Uterus (tissue), 4 donors: Measurements from ENCODE around the gene ZNF438. TPM values are rescaled to one million over a fixed set of nuclear protein-coding genes. Genes with fewer than 3 reads are reported as not detected.
"Not testable (repeated sequence)": the region's sequence is repeated elsewhere in the genome, so short reads cannot be mapped to it uniquely, and the experiment has no call there.

Experiments
- DNase-seq, 2 donors: peaks; one replicate each; pipeline ENCODE4 v3.0.0-alpha.2; 2019 to 2020
- H3K27ac ChIP-seq, 2 donors: fragments of 200-600 bp; sonication (generic); 1 replicate in 1 of 2; 2 replicates in 1 of 2; pipeline ENCODE4 v1.5.1; 2016 to 2018
- H3K27me3 ChIP-seq, 2 donors: fragments of 200-600 bp; sonication (generic); one replicate each; pipeline ENCODE4 v1.5.1; 2018 to 2019; ENCODE audit warnings: control low read depth in 1 of 2
- H3K36me3 ChIP-seq, 2 donors: fragments of 200-600 bp; sonication (generic); one replicate each; pipeline ENCODE4 v1.5.1; 2019; ENCODE audit warnings: control low read depth in 1 of 2
- H3K4me1 ChIP-seq, 2 donors: fragments of 200-600 bp; sonication (generic); one replicate each; pipeline ENCODE4 v1.5.1; 2018 to 2019; ENCODE audit warnings: control low read depth in 1 of 2
- H3K4me3 ChIP-seq, 2 donors: fragments of 200-600 bp; sonication (generic); 1 replicate in 1 of 2; 2 replicates in 1 of 2; pipeline ENCODE4 v1.5.1; 2018 to 2019; ENCODE audit warnings: mild to moderate bottlenecking in 1 of 2
- H3K9me3 ChIP-seq, 2 donors: fragments of 200-600 bp; sonication (generic); one replicate each; pipeline ENCODE4 v1.5.1; 2019; ENCODE audit warnings: control low read depth in 1 of 2
- POLR2A ChIP-seq, 2 donors: fragments of 450-650 bp; IDR thresholded peaks; one replicate each; pipeline ENCODE4 v1.6.1; 2016; ENCODE audit warnings: antibody characterized with exemption in 2 of 2, mild to moderate bottlenecking in 1 of 2, moderate library complexity in 1 of 2
- intact Hi-C: fragments of 100-400 bp; cut with DNase I; formaldehyde crosslinking; loops from one replicate; pipeline ENCODE4 v1.15.1; 2023; ENCODE audit warnings: low total_unique reads
- total RNA-seq, 4 donors: library from RNA; depleted of rRNA in 3 of 4; stranded (reverse); fragments of >200 nt in 3 of 4; gene quantifications; one replicate each; pipeline versions ENCODE4 v1.1.0 to v1.2.4, GENCODE V29; 2014 to 2023
- TF ChIP-seq, protein P1 (sequence below), 4 experiments: fragments of 200-600 bp in 2 of 4; fragments of 450-650 bp in 2 of 4; sonication (generic) in 2 of 4; IDR thresholded peaks; one replicate each; pipeline ENCODE4 v1.5.1; 2016 to 2019; ENCODE audit warnings: antibody characterized with exemption in 4 of 4, mild to moderate bottlenecking in 2 of 4, moderate library complexity in 1 of 4
- donor health status: DM: yes; HTN: yes; CAD: no.

Gene ZNF438
- total RNA-seq, 4 donors from 2014 or later: 5.8 to 24.6 (median 18.4) TPM

DNA sequence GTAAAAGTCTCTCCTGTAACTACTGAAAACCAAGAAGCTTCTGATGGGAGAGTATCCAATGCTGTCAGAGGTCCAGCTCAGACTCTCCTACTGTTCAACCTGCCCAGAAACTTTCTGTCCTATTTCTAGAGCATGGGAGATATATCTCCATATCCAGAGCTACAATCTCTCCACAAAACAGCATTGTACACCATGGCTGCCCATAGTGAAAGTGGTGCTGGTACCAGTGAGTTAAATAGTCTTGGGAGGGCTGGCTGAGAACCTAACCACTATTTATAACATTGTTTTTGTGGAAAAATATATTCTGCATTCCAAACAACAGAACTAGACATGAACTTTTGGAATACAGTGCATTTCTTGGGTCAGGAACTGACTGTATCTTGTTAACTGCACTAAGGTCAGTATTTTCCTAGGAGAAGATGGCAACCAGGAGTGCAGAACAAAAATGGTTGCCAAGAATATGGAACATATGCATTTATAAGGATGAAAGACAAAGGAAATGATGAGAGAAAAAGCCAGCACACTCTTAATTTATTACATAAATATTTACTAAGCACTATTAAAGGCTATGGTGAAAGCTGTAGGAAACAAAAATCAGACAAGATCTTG, 91.9 kb downstream of the ZNF438 start:
- Histone ChIP-seq H3K9me3 (no peaks in the 10 kb centered on the region), H3K4me3 (no peak overlapping the region), H3K4me1 (peaks cover 0 to 7% of the 10 kb centered on the region in 2 donors), H3K36me3 (no peaks in the 10 kb centered on the region), H3K27me3 (no peaks in the 10 kb centered on the region), H3K27ac (peak overlapping the region in 1 of 2 donors; percentile 25)
- intact Hi-C loops: no loop called here
- no peak for TF ChIP-seq POLR2A (IDR thresholded peaks at IDR 0.05)
- TF ChIP-seq, protein P1, sequence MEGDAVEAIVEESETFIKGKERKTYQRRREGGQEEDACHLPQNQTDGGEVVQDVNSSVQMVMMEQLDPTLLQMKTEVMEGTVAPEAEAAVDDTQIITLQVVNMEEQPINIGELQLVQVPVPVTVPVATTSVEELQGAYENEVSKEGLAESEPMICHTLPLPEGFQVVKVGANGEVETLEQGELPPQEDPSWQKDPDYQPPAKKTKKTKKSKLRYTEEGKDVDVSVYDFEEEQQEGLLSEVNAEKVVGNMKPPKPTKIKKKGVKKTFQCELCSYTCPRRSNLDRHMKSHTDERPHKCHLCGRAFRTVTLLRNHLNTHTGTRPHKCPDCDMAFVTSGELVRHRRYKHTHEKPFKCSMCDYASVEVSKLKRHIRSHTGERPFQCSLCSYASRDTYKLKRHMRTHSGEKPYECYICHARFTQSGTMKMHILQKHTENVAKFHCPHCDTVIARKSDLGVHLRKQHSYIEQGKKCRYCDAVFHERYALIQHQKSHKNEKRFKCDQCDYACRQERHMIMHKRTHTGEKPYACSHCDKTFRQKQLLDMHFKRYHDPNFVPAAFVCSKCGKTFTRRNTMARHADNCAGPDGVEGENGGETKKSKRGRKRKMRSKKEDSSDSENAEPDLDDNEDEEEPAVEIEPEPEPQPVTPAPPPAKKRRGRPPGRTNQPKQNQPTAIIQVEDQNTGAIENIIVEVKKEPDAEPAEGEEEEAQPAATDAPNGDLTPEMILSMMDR (IDR thresholded peaks at IDR 0.05): no peak
- DNase-seq: no peak

DNA sequence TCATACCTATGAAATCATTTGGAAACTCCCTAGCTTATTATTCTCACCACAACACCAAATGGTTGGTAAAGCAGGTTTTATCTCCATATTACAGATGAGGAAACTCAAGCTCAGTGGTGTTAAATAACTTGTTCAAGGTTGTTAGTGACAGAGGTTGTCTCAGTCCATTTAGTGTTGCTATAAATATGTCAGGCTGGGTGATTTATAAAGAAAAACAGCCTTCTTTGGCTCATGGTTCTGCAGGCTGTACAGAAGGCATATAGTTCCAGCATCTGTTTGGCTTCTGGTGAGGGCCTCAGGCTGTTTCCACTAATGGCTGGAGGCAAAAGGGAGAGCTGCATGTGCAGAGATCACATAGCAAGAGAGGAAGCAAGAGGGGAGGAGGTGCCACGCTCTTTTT, 96.6 kb downstream of the ZNF438 start:
- no peak overlapping the region for H3K27ac ChIP-seq
- H3K4me3 ChIP-seq: no peak overlapping the region
- no peak for DNase-seq
- no peaks in the 10 kb centered on the region for H3K27me3 ChIP-seq
- no peaks in the 10 kb centered on the region for H3K36me3 ChIP-seq
- no peak for TF ChIP-seq POLR2A (IDR thresholded peaks at IDR 0.05)
- TF ChIP-seq, protein P1 (IDR thresholded peaks at IDR 0.05): no peak
- H3K9me3 ChIP-seq: no peaks in the 10 kb centered on the region
- intact Hi-C loops: no loop called here
- no peaks in the 10 kb centered on the region for H3K4me1 ChIP-seq

DNA sequence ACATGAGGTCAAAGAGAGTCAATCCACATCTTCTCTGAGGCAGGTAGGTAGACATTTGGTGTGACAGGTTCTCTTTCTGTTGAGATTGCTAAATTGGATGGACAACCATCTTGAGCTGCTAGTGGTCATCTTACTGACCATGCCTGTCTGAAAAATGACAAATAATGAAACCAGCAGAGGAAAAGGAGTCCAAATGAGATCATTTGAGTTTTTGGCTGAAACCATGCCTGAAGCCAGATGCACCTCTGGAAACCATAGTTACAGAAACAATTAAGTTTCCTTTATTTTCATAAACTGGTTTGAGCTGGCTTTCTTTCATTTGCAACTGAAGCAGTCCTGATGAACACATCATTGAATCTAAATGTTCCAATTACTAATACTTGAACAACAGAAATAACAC, 100.6 kb downstream of the ZNF438 start:
- H3K27me3 ChIP-seq: no peaks in the 10 kb centered on the region
- no peak overlapping the region for H3K4me3 ChIP-seq
- H3K9me3 ChIP-seq: no peaks in the 10 kb centered on the region
- no peak for DNase-seq
- intact Hi-C loops: no loop called here
- no peak overlapping the region for H3K27ac ChIP-seq
- TF ChIP-seq, protein P1 (IDR thresholded peaks at IDR 0.05): no peak
- TF ChIP-seq POLR2A (IDR thresholded peaks at IDR 0.05): no peak
- H3K36me3 ChIP-seq: no peaks in the 10 kb centered on the region
- H3K4me1 ChIP-seq: no peaks in the 10 kb centered on the region

DNA sequence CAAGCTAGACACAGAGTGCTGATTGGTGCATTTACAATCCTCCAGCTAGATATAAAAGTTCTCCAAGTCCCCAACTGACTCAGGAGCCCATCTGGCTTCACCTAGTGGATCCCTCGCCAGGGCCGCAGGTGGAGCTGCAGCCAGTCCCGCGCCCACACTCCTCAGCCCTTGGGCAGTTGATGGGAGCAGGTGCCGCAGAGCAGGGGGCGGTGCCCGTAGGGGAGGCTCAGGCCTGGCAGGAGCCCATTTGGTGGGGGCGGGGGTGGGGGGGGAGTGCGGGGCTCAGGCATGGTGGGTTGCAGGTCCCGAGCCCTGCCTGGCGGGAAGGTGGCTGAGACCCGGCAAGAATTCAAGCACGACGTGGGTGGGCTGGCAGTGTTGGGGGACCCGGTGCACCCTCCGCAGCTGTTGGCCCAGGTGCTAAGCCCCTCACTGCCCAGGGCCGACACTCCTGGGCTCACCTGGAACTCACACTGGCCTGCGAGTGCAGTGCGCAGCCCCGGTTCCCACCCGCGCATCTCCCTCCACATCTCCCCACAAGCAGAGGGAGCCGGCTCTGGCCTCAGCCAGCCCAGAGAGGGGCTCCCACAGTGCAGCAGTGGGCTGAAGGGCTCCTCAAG, 101.7 kb downstream of the ZNF438 start:
- no peak overlapping the region for H3K27ac ChIP-seq
- no peaks in the 10 kb centered on the region for H3K36me3 ChIP-seq

DNA sequence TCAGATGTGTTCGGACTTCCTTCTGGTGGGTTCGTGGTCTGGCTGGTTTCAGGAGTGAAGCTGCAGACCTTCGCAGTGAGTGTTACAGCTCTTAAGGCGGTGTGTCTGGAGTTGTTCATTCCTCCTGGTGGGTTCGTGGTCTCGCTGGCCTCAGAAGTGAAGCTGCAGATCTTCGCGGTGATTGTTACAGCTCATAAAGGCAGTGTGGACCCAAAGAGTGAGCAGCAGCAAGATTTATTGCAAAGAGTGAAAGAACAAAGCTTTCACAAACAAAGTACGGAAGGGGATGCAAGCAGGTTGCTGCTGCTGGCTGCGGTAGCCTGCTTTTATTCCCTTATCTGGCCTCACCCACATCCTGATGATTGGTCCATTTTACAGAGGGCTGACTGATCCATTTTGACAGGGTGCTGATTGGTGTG, 102.3 kb downstream of the ZNF438 start:
- DNase-seq, H3K4me3 ChIP-seq, H3K27ac ChIP-seq, H3K9me3 ChIP-seq, intact Hi-C loops, H3K27me3 ChIP-seq, H3K36me3 ChIP-seq, H3K4me1 ChIP-seq: not testable (repeated sequence)

More for the DNA sequence above, 101.7 kb downstream of the ZNF438 start:
- intact Hi-C loops: no loop called here
- Histone ChIP-seq H3K27me3 (no peaks in the 10 kb centered on the region), H3K9me3 (no peaks in the 10 kb centered on the region), H3K4me1 (no peaks in the 10 kb centered on the region), H3K4me3 (no peak overlapping the region)
- DNase-seq: no peak
- TF ChIP-seq POLR2A (IDR thresholded peaks at IDR 0.05): no peak
- TF ChIP-seq, protein P1 (IDR thresholded peaks at IDR 0.05): no peak
